Caco-2 (cell line): ENCODE data around the gene TSC22D4. TPM values are rescaled to one million over a fixed set of nuclear protein-coding genes. Genes with fewer than 3 reads are reported as not detected.
A peak's percentile ranks its signal among the peaks of the same experiment; 100 is the strongest.
"Not testable (repeated sequence)": the region's sequence is repeated elsewhere in the genome, so short reads cannot be mapped to it uniquely, and the experiment has no call there.

Source experiments
- BruUV-seq: library from RNA; stranded (reverse); fragments of 400-500 nt; replicated peaks from 2 replicates; lab custom pipeline; 2021; lab: Mats Ljungman, UMichigan
- CTCF ChIA-PET: fragments of 300-600 bp; sonication (Branson Sonifier 250); formaldehyde crosslinking; loops from one replicate; lab custom pipeline; 2022; ENCODE audit warnings: antibody characterized with exemption; lab: Charles Lee
- POLR2A ChIA-PET: fragments of 300-600 bp; sonication (Branson Sonifier 250); formaldehyde crosslinking; loops from one replicate; lab custom pipeline; 2022; ENCODE audit warnings: antibody characterized with exemption; lab: Charles Lee
- DNase-seq, 2 experiments: peaks; one replicate each; pipeline versions ENCODE4 v3.0.0 to v3.0.0-alpha.2; 2020 to 2022
- H3K27me3 ChIP-seq: replicated peaks from 2 replicates; pipeline ENCODE4 v1.6.0; 2011; ENCODE audit warnings: low read length; ENCODE audit not compliant: control insufficient read depth, insufficient read depth
- H3K36me3 ChIP-seq: 2 replicates; pipeline ENCODE4 v1.5.1; 2011; ENCODE audit warnings: low read length; ENCODE audit not compliant: control insufficient read depth, insufficient read depth
- H3K4me1 ChIP-seq: fragments of 250-450 bp; sonication (Bioruptor Pico); 2 replicates; pipeline ENCODE4 v1.5.1; 2020; ENCODE audit warnings: mild to moderate bottlenecking
- H3K4me3 ChIP-seq: 2 replicates; pipeline ENCODE4 v1.5.1; 2011; ENCODE audit warnings: low read depth, mild to moderate bottlenecking, control low read depth, low read length
- H3K9me3 ChIP-seq: fragments of 250-450 bp; sonication (Bioruptor Pico); 2 replicates; pipeline ENCODE4 v1.5.1; 2020; ENCODE audit warnings: mild to moderate bottlenecking, moderate library complexity
- H3K27ac Mint-ChIP-seq: one replicate; pipeline ENCODE4 v1.8.0; 2022; ENCODE audit warnings: mixed read lengths; ENCODE audit not compliant: unreplicated experiment
- H3K27me3 Mint-ChIP-seq: one replicate; pipeline ENCODE4 v1.8.0; 2022; ENCODE audit warnings: mixed read lengths; ENCODE audit not compliant: insufficient read depth, unreplicated experiment
- H3K36me3 Mint-ChIP-seq: one replicate; pipeline ENCODE4 v1.8.0; 2022; ENCODE audit warnings: mild to moderate bottlenecking, mixed read lengths; ENCODE audit not compliant: insufficient read depth, unreplicated experiment
- H3K4me1 Mint-ChIP-seq: one replicate; pipeline ENCODE4 v1.8.0; 2022; ENCODE audit warnings: low read depth, mixed read lengths; ENCODE audit not compliant: unreplicated experiment
- H3K4me3 Mint-ChIP-seq: one replicate; pipeline ENCODE4 v1.8.0; 2022; ENCODE audit warnings: mild to moderate bottlenecking, moderate library complexity, mixed read lengths; ENCODE audit not compliant: unreplicated experiment
- H3K9me3 Mint-ChIP-seq: one replicate; pipeline ENCODE4 v1.8.0; 2022; ENCODE audit warnings: mixed read lengths; ENCODE audit not compliant: unreplicated experiment
- intact Hi-C: fragments of 100-400 bp; cut with micrococcal nuclease; formaldehyde crosslinking; loops from one replicate; pipeline ENCODE4 v1.10.0; 2022; ENCODE audit not compliant: unreplicated experiment
- total RNA-seq: library from RNA; stranded (reverse); gene quantifications from 2 replicates; pipeline ENCODE4 v1.2.3, GENCODE V29; 2022
- TF ChIP-seq, protein P1 (sequence below), 2 experiments: fragments of 200-600 bp in 1 of 2; IDR thresholded peaks; 1 replicate in 1 of 2; 2 replicates in 1 of 2; pipeline versions ENCODE4 v1.5.1 to v1.8.0; 2011 to 2022; ENCODE audit warnings: antibody characterized with exemption in 1 of 2, control low read depth in 1 of 2, inconsistent platforms in 1 of 2, low read depth in 1 of 2, low read length in 1 of 2, mild to moderate bottlenecking in 1 of 2, moderate library complexity in 1 of 2; ENCODE audit not compliant: insufficient read depth in 1 of 2, severe bottlenecking in 1 of 2, unreplicated experiment in 1 of 2

TSC22D4 gene
- total RNA-seq, 1 experiment from 2014 or later, result 27.2 TPM

DNA sequence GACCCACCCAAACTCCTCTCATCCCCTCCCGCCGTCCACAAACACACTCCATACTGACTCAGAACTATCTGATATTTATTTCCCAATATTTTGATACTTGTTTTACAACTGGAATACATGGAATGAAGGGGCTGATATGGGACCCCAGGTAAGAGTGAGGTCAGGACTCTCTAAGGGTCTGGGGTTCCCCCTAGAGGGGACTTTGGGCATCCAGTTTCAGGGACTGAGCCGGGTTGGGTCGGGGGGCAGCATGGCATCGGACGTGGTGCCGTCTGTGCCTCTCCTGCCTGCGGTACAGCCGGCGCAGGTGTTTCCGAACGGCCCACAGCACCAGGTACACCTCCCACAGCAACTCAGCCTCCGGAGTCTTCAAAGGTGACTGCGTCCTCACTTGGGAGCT lies 22.5 kb downstream of the TSC22D4 start:
- Mint-ChIP-seq H3K4me1 (peaks cover 6% of the 10 kb centered on the region), H3K9me3 (no peaks in the 10 kb centered on the region), H3K4me3 (no peak overlapping the region), H3K36me3 (no peaks in the 10 kb centered on the region), H3K27ac (no peak overlapping the region), H3K27me3 (no peaks in the 10 kb centered on the region)
- H3K9me3 ChIP-seq, result no peaks in the 10 kb centered on the region
- TF ChIP-seq, protein P1, sequence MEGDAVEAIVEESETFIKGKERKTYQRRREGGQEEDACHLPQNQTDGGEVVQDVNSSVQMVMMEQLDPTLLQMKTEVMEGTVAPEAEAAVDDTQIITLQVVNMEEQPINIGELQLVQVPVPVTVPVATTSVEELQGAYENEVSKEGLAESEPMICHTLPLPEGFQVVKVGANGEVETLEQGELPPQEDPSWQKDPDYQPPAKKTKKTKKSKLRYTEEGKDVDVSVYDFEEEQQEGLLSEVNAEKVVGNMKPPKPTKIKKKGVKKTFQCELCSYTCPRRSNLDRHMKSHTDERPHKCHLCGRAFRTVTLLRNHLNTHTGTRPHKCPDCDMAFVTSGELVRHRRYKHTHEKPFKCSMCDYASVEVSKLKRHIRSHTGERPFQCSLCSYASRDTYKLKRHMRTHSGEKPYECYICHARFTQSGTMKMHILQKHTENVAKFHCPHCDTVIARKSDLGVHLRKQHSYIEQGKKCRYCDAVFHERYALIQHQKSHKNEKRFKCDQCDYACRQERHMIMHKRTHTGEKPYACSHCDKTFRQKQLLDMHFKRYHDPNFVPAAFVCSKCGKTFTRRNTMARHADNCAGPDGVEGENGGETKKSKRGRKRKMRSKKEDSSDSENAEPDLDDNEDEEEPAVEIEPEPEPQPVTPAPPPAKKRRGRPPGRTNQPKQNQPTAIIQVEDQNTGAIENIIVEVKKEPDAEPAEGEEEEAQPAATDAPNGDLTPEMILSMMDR (IDR thresholded peaks at IDR 0.05; ENCODE audit: insufficient read depth in 1 of 2, low read depth in 1 of 2, low read length in 1 of 2, severe bottlenecking in 1 of 2, unreplicated experiment in 1 of 2), result peak in 1 of 2 experiments; percentile 17
- no peak overlapping the region for H3K4me3 ChIP-seq
- DNase-seq, result no peak
- ChIA-PET CTCF (no interaction called here), POLR2A (no interaction called here)
- BruUV-seq, result no TSS peak
- H3K4me1 ChIP-seq, result no peaks in the 10 kb centered on the region
- intact Hi-C loops, result no loop called here
- H3K36me3 ChIP-seq, result no peaks in the 10 kb centered on the region
- no peaks in the 10 kb centered on the region for H3K27me3 ChIP-seq

DNA sequence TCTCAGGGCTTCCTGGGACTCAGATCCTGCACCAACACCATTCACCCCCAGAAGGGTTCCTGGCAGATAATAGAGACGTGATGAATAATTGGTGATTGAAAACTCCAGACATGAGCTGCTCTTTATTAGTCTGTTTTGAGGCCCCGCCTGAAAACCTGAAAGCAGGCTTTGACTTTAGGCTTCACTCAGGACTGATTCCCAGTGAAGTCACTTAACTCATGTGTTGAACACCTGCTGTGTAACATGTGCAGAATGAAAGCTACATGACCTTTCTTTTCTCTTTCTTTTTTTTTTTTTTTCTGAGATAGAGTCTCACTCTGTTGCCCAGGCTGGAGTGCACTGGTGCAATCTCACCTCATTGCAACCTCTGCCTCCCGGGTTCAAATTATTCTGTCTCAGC lies 23.8 kb downstream of the TSC22D4 start:
- no peaks in the 10 kb centered on the region for H3K36me3 ChIP-seq
- no peak overlapping the region for H3K4me3 ChIP-seq
- no peaks in the 10 kb centered on the region for H3K27me3 ChIP-seq
- Mint-ChIP-seq H3K4me3 (no peak overlapping the region), H3K36me3 (peaks cover 9% of the 10 kb centered on the region), H3K4me1 (peaks cover 6% of the 10 kb centered on the region), H3K27me3 (no peaks in the 10 kb centered on the region), H3K27ac (no peak overlapping the region), H3K9me3 (no peaks in the 10 kb centered on the region)
- TF ChIP-seq, protein P1 (IDR thresholded peaks at IDR 0.05; ENCODE audit: insufficient read depth in 1 of 2, low read depth in 1 of 2, low read length in 1 of 2, severe bottlenecking in 1 of 2, unreplicated experiment in 1 of 2), result no peak
- H3K9me3 ChIP-seq, result no peaks in the 10 kb centered on the region
- ChIA-PET POLR2A (interaction anchor here (0.6 to 1.3 kb wide), 3 partner anchors 19 to 81 kb away, joined by 3 to 4 read pairs (median 3); partner anchors contain the start of genes PPP1R35 and ZCWPW1), CTCF (interaction anchor here (0.7 to 1.9 kb wide), 7 partner anchors 10 to 149 kb away, joined by 3 to 16 read pairs (median 4); partner anchors contain the start of gene PPP1R35)
- DNase-seq, result no peak
- no peaks in the 10 kb centered on the region for H3K4me1 ChIP-seq
- no TSS peak for BruUV-seq
- intact Hi-C loops, result no loop called here

DNA sequence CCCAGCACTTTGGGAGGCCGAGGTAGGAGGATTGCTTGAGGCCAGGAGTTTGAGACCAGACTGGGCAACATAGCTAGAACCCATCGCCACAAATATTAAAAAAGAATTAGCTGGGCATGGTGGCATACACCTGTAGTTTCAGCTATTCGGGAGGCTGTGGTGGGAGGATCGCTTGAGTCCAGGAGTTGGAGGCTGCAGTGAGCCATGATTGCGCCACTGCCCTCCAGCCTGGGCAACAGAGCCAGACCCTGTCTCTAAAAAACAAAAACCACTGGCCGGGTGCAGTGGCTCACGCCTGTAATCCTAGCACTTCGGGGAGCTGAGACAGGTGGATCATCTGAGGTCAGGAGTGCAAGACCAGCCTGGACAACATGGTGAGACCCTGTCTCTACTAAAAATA lies 25.2 kb downstream of the TSC22D4 start:
- H3K9me3 ChIP-seq, H3K9me3 Mint-ChIP-seq, H3K4me1 Mint-ChIP-seq, H3K4me1 ChIP-seq, H3K4me3 ChIP-seq, BruUV-seq, intact Hi-C loops, H3K27me3 ChIP-seq, H3K4me3 Mint-ChIP-seq, H3K36me3 ChIP-seq, CTCF ChIA-PET, H3K27me3 Mint-ChIP-seq, H3K27ac Mint-ChIP-seq, DNase-seq: not testable (repeated sequence)
- H3K36me3 Mint-ChIP-seq, result peaks cover 11% of the 10 kb centered on the region
- POLR2A ChIA-PET, result interaction anchor here (0.6 to 1.3 kb wide), 2 partner anchors 17 to 45 kb away, joined by 4 to 11 read pairs; partner anchors contain the start of gene PPP1R35
